ENCODE results near the gene IL10RA. TPM values are rescaled to one million over a fixed set of nuclear protein-coding genes. Genes with fewer than 3 reads are reported as not detected.
A peak's percentile ranks its signal among the peaks of the same experiment; 100 is the strongest.

Gene IL10RA
- total RNA-seq, 1 experiment from 2014 or later, result 1.7 TPM

DNA sequence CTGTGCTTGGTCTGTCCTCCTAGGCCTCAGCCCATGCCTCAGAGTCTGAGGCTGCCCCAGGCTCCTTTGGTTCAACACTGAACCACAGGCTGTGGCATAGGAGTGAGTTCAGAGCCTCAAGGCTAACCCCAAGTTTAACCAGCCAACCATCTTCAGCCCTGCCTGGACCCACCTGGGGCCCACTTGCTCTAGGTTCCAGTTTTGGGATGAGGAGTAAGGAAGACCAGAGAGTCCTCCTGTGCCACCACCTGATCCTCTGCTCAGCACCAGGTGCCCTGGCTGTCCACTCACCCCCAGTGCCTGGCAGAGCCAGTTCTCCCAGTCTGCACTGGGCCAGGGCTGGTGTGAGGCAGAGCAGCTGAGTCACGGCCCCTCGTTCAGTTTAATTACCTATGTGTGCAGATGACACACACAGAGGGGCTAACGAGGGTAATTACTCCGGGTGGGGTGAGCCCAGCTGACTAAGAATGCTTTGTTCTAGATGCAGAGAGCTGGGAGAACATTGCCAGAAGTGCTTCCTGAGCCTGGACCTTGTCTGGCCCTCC is 45.0 kb upstream of the IL10RA start:
- DNase-seq (ENCODE audit: low read depth, low spot score) (peak; percentile 34), ATAC-seq (peak; percentile 85)
- H3K9ac ChIP-seq (ENCODE audit: low read length), result no peak overlapping the region
- ChIA-PET CTCF (interaction anchor here (0.7 to 9.1 kb wide), 2 partner anchors 16 to 121 kb away, joined by 3 to 224 read pairs; partner anchors contain the start of gene FXYD2), RAD21 (ENCODE audit: low non-redundant PET in 1 of 2, low total read pairs in 2 of 2, uncharacterized antibody in 2 of 2, unreplicated experiment in 2 of 2) (no interaction called here), POLR2A (no interaction called here)
- H3K79me2 ChIP-seq (ENCODE audit: insufficient read depth, low read length), result no peaks in the 10 kb centered on the region
- H4K20me1 ChIP-seq (ENCODE audit: insufficient read depth), result no peaks in the 10 kb centered on the region
- no peaks in the 10 kb centered on the region for H3K9me3 ChIP-seq (ENCODE audit: control insufficient read depth in 1 of 2, insufficient read depth in 1 of 2, low read depth in 1 of 2, low read length in 2 of 2)
- H3K4me1 ChIP-seq (ENCODE audit: control insufficient read depth in 1 of 2, insufficient read depth in 2 of 2, low read length in 2 of 2), result peaks cover 5 to 20% of the 10 kb centered on the region in 2 experiments; a peak in 3 of 4 replicates
- H3K27me3 ChIP-seq (ENCODE audit: insufficient read depth, low read length), result no peaks in the 10 kb centered on the region
- H3K4me2 ChIP-seq (ENCODE audit: low read length), result peak overlapping the region; percentile 47
- H2AFZ ChIP-seq (ENCODE audit: low read depth, low read length, poor library complexity, severe bottlenecking), result no peak overlapping the region
- no peak overlapping the region for H3K4me3 ChIP-seq (replicated peaks in 1 of 2; ENCODE audit: low read depth in 1 of 2, low read length in 2 of 2)
- intact Hi-C loops (cut with micrococcal nuclease), result loop anchor here (10.0 kb wide), 1 partner anchor 516 kb away; no protein-coding TSS in a partner anchor
- TF ChIP-seq CBX3 (IDR thresholded peaks at IDR 0.05; ENCODE audit: low read depth) (peak; percentile 63), SIN3A (IDR thresholded peaks at IDR 0.05; ENCODE audit: low read depth) (no peak), JUND (IDR thresholded peaks at IDR 0.05) (peak; percentile 74), FOSL1 (IDR thresholded peaks at IDR 0.05; ENCODE audit: low read depth) (peak; percentile 59; the same call in 1 of the 2 replicates), SP1 (IDR thresholded peaks at IDR 0.05; ENCODE audit: low read depth) (peak; percentile 64; the same call in 1 of the 2 replicates), MAX (IDR thresholded peaks at IDR 0.05) (peak; percentile 68; the same call in 1 of the 2 replicates)
- H3K27ac ChIP-seq (ENCODE audit: low read depth, low read length), result no peak overlapping the region
- BruUV-seq (replicated peaks), result no TSS peak
- no peaks in the 10 kb centered on the region for H3K36me3 ChIP-seq (ENCODE audit: control insufficient read depth in 1 of 2, insufficient read depth in 2 of 2, low read length in 2 of 2)
- H3K9me2 ChIP-seq (ENCODE audit: insufficient read depth), result no peaks in the 10 kb centered on the region

DNA sequence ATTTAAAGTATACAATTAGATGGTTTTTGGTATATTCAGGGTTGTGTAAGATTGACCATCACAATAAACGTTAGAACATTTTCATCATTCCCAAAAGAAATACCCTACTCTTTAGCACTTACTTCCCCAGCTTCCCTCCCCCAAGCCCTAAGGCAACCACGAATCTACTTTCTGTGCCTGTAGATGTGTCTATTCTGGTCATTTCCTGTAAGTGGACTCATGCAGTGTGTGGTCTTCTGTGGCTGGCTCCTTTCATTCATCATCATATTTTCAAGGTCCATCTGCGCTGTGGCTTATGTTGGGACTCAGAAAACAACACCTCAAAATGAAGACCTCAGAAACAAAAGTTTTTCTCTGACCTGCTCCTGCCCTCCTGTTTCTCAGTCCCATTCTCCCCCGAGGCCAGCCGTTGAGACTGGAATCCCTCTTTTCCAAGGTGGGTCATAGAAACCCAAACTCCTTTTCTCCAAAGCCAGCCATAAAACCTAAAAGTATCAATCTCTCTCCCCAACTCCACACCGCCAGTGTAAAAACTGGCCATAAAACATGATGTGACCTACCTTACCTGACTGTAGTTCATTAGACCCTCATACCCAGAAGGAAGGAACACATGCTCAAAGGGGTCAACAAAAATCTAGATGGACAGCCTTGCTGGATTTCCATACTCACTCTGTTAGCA is 44.1 kb upstream of the IL10RA start:
- intact Hi-C loops (cut with micrococcal nuclease), result loop anchor here (10.0 kb wide), 1 partner anchor 517 kb away; no protein-coding TSS in a partner anchor
- no peaks in the 10 kb centered on the region for H3K9me3 ChIP-seq (ENCODE audit: control insufficient read depth in 1 of 2, insufficient read depth in 1 of 2, low read depth in 1 of 2, low read length in 2 of 2)
- no peak overlapping the region for H3K4me3 ChIP-seq (replicated peaks in 1 of 2; ENCODE audit: low read depth in 1 of 2, low read length in 2 of 2)
- H3K79me2 ChIP-seq (ENCODE audit: insufficient read depth, low read length), result no peaks in the 10 kb centered on the region
- no peak for TF ChIP-seq POLR2AphosphoS5 (IDR thresholded peaks at IDR 0.05; ENCODE audit: low read depth, low read length)
- no peak for TF ChIP-seq ELF1 (IDR thresholded peaks at IDR 0.05; ENCODE audit: borderline replicate concordance, low read depth)
- no peak for TF ChIP-seq CBX3 (IDR thresholded peaks at IDR 0.05; ENCODE audit: low read depth)
- no peak for TF ChIP-seq SP1 (IDR thresholded peaks at IDR 0.05; ENCODE audit: low read depth)
- TF ChIP-seq EZH2 (IDR thresholded peaks at IDR 0.05), result no peak
- no peak for TF ChIP-seq JUND (IDR thresholded peaks at IDR 0.05)
- no peak for TF ChIP-seq SIN3A (IDR thresholded peaks at IDR 0.05; ENCODE audit: low read depth)
- no peak for TF ChIP-seq CTCF (IDR thresholded peaks at IDR 0.05 in 2 of 3, conservative IDR thresholded peaks at IDR 0.05 in 1 of 3; ENCODE audit: borderline replicate concordance in 1 of 3, insufficient read depth in 1 of 3, low read depth in 2 of 3, low read length in 2 of 3)
- TF ChIP-seq ATF3 (IDR thresholded peaks at IDR 0.05), result no peak
- no TSS peak for BruUV-seq (replicated peaks)
- H3K9me2 ChIP-seq (ENCODE audit: insufficient read depth), result no peaks in the 10 kb centered on the region
- CTCF ChIA-PET, result interaction anchor here (0.7 to 9.1 kb wide), 2 partner anchors 17 to 122 kb away, joined by 3 to 224 read pairs; partner anchors contain the start of gene FXYD2
- H3K27ac ChIP-seq (ENCODE audit: low read depth, low read length), result no peak overlapping the region
- H3K4me1 ChIP-seq (ENCODE audit: control insufficient read depth in 1 of 2, insufficient read depth in 2 of 2, low read length in 2 of 2), result peaks cover 9 to 29% of the 10 kb centered on the region in 2 experiments; a peak in 3 of 4 replicates
- no peak overlapping the region for H2AFZ ChIP-seq (ENCODE audit: low read depth, low read length, poor library complexity, severe bottlenecking)
- no peak overlapping the region for H3K4me2 ChIP-seq (ENCODE audit: low read length)
- no peaks in the 10 kb centered on the region for H3K36me3 ChIP-seq (ENCODE audit: control insufficient read depth in 1 of 2, insufficient read depth in 2 of 2, low read length in 2 of 2)
- H4K20me1 ChIP-seq (ENCODE audit: insufficient read depth), result no peaks in the 10 kb centered on the region
- DNase-seq (ENCODE audit: low read depth, low spot score), result no peak
- POLR2A ChIA-PET, result no interaction called here
- H3K9ac ChIP-seq (ENCODE audit: low read length), result no peak overlapping the region
- RAD21 ChIA-PET (ENCODE audit: low non-redundant PET in 1 of 2, low total read pairs in 2 of 2, uncharacterized antibody in 2 of 2, unreplicated experiment in 2 of 2), result no interaction called here
- ATAC-seq, result no peak
- no peaks in the 10 kb centered on the region for H3K27me3 ChIP-seq (ENCODE audit: insufficient read depth, low read length)

All from HCT116 (cell line).